DMS53 treated with DMSO at 0.1 percent for 48 hours (cell line): ENCODE results near the gene TSGA10IP.

ENCODE experiments used
- DNase-seq: peaks from one replicate; lab custom pipeline; 2025; ENCODE audit not compliant: unreplicated experiment; lab: John Stamatoyannopoulos, UW

Gene TSGA10IP

GRCh38 chr11:65973439-65974110, 28.3 kb downstream of the TSGA10IP start:
- DNase-seq: no peak

- DNase-seq: no peak
Measured at GRCh38 chr11:65975771-65976170, 30.5 kb downstream of the TSGA10IP start.

GRCh38 chr11:65976216-65977176, 31.2 kb downstream of the TSGA10IP start:
- no peak for DNase-seq

GRCh38 chr11:65977621-65978390, 32.5 kb downstream of the TSGA10IP start:
- DNase-seq: no peak

- DNase-seq: no peak
Measured at GRCh38 chr11:65978391-65979238, 33.3 kb downstream of the TSGA10IP start.

GRCh38 chr11:65979261-65979759, 34.0 kb downstream of the TSGA10IP start:
- DNase-seq: no peak

GRCh38 chr11:65981101-65981740, 35.9 kb downstream of the TSGA10IP start:
- DNase-seq: no peak

- DNase-seq: no peak
Measured at GRCh38 chr11:65981972-65982823, 36.9 kb downstream of the TSGA10IP start.

GRCh38 chr11:65982824-65983588, 37.7 kb downstream of the TSGA10IP start:
- no peak for DNase-seq

- DNase-seq: no peak
Measured at GRCh38 chr11:65983589-65983987, 38.3 kb downstream of the TSGA10IP start.

GRCh38 chr11:65987336-65987735, 42.1 kb downstream of the TSGA10IP start:
- no peak for DNase-seq

GRCh38 chr11:65988791-65989592, 43.7 kb downstream of the TSGA10IP start:
- peak; percentile 91 for DNase-seq

GRCh38 chr11:65992056-65992455, 46.8 kb downstream of the TSGA10IP start:
- no peak for DNase-seq

- DNase-seq: no peak
Measured at GRCh38 chr11:65997286-65997685, 52.0 kb downstream of the TSGA10IP start.

GRCh38 chr11:66001942-66002647, 56.8 kb downstream of the TSGA10IP start, which contains the start of the genes BANF1 and EIF1AD:
TSS of gene BANF1 (plus strand) at chr11:66002503. CDS start at chr11:66003251, 748 bp downstream.
TSS of gene EIF1AD (minus strand) at chr11:66002157. CDS start at chr11:66000389, 1,768 bp downstream.
- peak; percentile 98 for DNase-seq

- peak; percentile 34 for DNase-seq
Measured at GRCh38 chr11:66002648-66003225, 57.5 kb downstream of the TSGA10IP start.
